Dermis lymphatic vessel endothelial cell (primary cell): ENCODE measurements around the gene OR4F29. TPM values are rescaled to one million over a fixed set of nuclear protein-coding genes. Genes with fewer than 3 reads are reported as not detected.

ENCODE experiments used
- total RNA-seq: library from RNA; depleted of rRNA; stranded (reverse); fragments of >200 nt; gene quantifications from 2 replicates; pipeline ENCODE4 v1.2.1, GENCODE V29; 2014

OR4F29 gene
- not detected in 2 replicates for total RNA-seq

GRCh38 chr1:451578-451977 lies at the start of gene OR4F29:
Gene OR4F29, minus strand, starts transcription at chr1:451678. Its CDS starts 0 bp downstream, at chr1:451678.

Other genes with a start within 250 kb of the OR4F29 start
- gene OR4F16, start 235.0 kb upstream of the OR4F29 start, total RNA-seq = not detected in 2 replicates